Nephron progenitor cell (in vitro differentiated cells): ENCODE results near the gene SYNM.

Experiments
- DNase-seq: peaks from one replicate; pipeline ENCODE4 v3.0.0; 2021
- H3K27ac Mint-ChIP-seq: 2 replicates; pipeline ENCODE4 v1.8.0; 2021; ENCODE audit warnings: mild to moderate bottlenecking, moderate library complexity, mixed read lengths
- H3K27me3 Mint-ChIP-seq: 2 replicates; pipeline ENCODE4 v1.8.0; 2021; ENCODE audit warnings: mild to moderate bottlenecking, low read depth, mixed read lengths; ENCODE audit not compliant: poor library complexity
- H3K36me3 Mint-ChIP-seq: 2 replicates; pipeline ENCODE4 v1.8.0; 2021; ENCODE audit warnings: low read depth, mixed read lengths
- H3K4me1 Mint-ChIP-seq: 2 replicates; pipeline ENCODE4 v1.8.0; 2021; ENCODE audit warnings: mixed read lengths
- H3K4me3 Mint-ChIP-seq: 2 replicates; pipeline ENCODE4 v1.8.0; 2021; ENCODE audit warnings: mild to moderate bottlenecking, moderate library complexity, mixed read lengths
- H3K9me3 Mint-ChIP-seq: 2 replicates; pipeline ENCODE4 v1.8.0; 2021; ENCODE audit warnings: mild to moderate bottlenecking, moderate library complexity, mixed read lengths
- TF ChIP-seq, protein P1 (sequence below): fragments of 200-600 bp; sonication (generic); IDR thresholded peaks from 2 replicates; pipeline ENCODE4 v1.5.0; 2021; ENCODE audit warnings: antibody characterized with exemption

SYNM gene

DNA sequence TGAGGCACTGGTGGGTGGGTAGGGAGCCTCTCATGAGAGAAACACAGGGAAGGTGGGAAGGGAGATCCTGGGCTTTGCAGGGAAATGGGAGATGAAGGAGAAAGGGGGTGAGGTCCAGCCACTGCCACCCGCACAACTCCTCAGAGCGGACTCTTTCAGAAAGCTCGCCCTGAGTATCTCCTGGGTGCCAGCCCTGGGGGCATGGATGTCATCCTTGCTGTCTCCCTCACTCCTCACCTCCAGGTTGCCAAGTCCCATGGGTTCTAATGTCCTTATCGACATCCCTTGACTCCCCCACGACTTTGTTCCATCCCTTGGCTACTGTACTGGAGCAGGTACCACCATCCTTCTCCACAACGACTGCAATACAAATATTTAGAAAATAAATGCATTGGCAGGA is 40.9 kb downstream of the SYNM start:
- TF ChIP-seq, protein P1, sequence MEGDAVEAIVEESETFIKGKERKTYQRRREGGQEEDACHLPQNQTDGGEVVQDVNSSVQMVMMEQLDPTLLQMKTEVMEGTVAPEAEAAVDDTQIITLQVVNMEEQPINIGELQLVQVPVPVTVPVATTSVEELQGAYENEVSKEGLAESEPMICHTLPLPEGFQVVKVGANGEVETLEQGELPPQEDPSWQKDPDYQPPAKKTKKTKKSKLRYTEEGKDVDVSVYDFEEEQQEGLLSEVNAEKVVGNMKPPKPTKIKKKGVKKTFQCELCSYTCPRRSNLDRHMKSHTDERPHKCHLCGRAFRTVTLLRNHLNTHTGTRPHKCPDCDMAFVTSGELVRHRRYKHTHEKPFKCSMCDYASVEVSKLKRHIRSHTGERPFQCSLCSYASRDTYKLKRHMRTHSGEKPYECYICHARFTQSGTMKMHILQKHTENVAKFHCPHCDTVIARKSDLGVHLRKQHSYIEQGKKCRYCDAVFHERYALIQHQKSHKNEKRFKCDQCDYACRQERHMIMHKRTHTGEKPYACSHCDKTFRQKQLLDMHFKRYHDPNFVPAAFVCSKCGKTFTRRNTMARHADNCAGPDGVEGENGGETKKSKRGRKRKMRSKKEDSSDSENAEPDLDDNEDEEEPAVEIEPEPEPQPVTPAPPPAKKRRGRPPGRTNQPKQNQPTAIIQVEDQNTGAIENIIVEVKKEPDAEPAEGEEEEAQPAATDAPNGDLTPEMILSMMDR = no peak
- H3K9me3 Mint-ChIP-seq = no peaks in the 10 kb centered on the region
- no peak for DNase-seq
- peaks cover 33% of the 10 kb centered on the region for H3K36me3 Mint-ChIP-seq
- no peak overlapping the region for H3K27ac Mint-ChIP-seq
- H3K4me1 Mint-ChIP-seq = peaks cover 34% of the 10 kb centered on the region
- H3K27me3 Mint-ChIP-seq = peaks cover 3% of the 10 kb centered on the region
- no peak overlapping the region for H3K4me3 Mint-ChIP-seq

DNA sequence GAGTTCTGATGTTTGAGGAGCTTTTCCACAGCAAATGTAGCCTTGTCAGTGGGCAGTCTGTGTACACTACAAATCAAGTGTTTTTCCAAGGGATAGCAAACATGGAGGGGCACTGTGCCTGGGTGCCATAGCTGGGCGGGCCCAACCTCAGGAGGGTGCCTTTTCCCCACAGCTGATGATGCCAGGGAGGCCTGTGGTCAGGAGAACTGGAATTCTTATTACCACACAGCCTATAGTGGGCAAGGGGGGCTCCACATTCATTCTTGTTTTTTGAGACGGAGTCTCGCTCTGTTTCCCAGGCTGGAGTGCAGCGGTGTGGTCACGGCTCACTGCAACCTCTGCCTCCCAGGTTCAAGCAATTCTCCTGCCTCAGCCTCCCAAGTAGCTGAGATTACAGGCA is 41.8 kb downstream of the SYNM start:
- Mint-ChIP-seq H3K4me3 (no peak overlapping the region), H3K27me3 (peaks cover 3% of the 10 kb centered on the region), H3K36me3 (peaks cover 42% of the 10 kb centered on the region), H3K9me3 (no peaks in the 10 kb centered on the region), H3K27ac (no peak overlapping the region), H3K4me1 (peaks cover 34% of the 10 kb centered on the region)
- TF ChIP-seq, protein P1 = no peak
- no peak for DNase-seq

DNA sequence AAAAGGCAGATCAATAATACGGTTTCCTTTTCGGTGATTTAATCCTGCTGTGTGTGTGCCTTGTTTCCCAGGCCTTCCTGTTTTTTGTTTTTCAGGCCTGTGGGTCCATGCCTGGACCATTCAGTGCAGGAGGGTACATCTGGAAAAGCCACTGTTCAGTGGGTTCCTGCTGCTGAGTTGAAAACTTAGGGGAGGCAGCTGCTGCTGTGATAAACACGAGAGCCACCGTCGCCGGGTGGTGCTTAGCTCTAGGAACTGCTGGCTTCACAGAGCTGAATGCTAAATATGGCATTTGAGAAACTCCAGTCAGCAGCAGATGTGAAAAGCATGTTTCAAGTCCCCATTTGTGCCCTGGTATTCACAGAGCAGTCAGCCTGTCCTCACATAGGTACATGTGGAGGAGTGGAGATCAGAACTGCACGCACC is 44.0 kb downstream of the SYNM start:
- no peak overlapping the region for H3K4me3 Mint-ChIP-seq
- H3K27ac Mint-ChIP-seq = no peak overlapping the region
- no peak for DNase-seq
- H3K4me1 Mint-ChIP-seq = peaks cover 13% of the 10 kb centered on the region
- H3K9me3 Mint-ChIP-seq = no peaks in the 10 kb centered on the region
- peaks cover 63% of the 10 kb centered on the region for H3K36me3 Mint-ChIP-seq
- TF ChIP-seq, protein P1 = no peak
- peaks cover 3% of the 10 kb centered on the region for H3K27me3 Mint-ChIP-seq

GRCh38 chr15:99149366-99149765 is 44.5 kb downstream of the SYNM start:
- TF ChIP-seq, protein P1 = no peak
- Mint-ChIP-seq H3K4me3 (no peak overlapping the region), H3K27me3 (peaks cover 3% of the 10 kb centered on the region), H3K4me1 (peaks cover 8% of the 10 kb centered on the region), H3K36me3 (peaks cover 65% of the 10 kb centered on the region), H3K9me3 (no peaks in the 10 kb centered on the region), H3K27ac (no peak overlapping the region)
- no peak for DNase-seq

GRCh38 chr15:99151156-99151555 is 46.3 kb downstream of the SYNM start:
- Mint-ChIP-seq H3K36me3 (peaks cover 71% of the 10 kb centered on the region), H3K4me1 (peaks cover 2% of the 10 kb centered on the region), H3K4me3 (no peak overlapping the region), H3K27ac (peak overlapping the region; percentile 27), H3K9me3 (no peaks in the 10 kb centered on the region), H3K27me3 (peaks cover 3% of the 10 kb centered on the region)
- no peak for DNase-seq
- TF ChIP-seq, protein P1 = no peak

- Mint-ChIP-seq H3K4me1 (peaks cover 4% of the 10 kb centered on the region), H3K27me3 (no peaks in the 10 kb centered on the region), H3K27ac (no peak overlapping the region), H3K9me3 (no peaks in the 10 kb centered on the region), H3K4me3 (no peak overlapping the region), H3K36me3 (peaks cover 75% of the 10 kb centered on the region)
- DNase-seq = no peak
- TF ChIP-seq, protein P1 = no peak
These were observed 48.2 kb downstream of the SYNM start for GRCh38 chr15:99153026-99153535.
